ENCODE results near the gene NFKBIB. TPM values are rescaled to one million over a fixed set of nuclear protein-coding genes. Genes with fewer than 3 reads are reported as not detected.

Gene NFKBIB
- total and polyA plus RNA-seq, 2 donors (not counting 3 experiments of a cell fraction or from before 2014, with no cell fraction given): 25.0 to 30.8 TPM

DNA sequence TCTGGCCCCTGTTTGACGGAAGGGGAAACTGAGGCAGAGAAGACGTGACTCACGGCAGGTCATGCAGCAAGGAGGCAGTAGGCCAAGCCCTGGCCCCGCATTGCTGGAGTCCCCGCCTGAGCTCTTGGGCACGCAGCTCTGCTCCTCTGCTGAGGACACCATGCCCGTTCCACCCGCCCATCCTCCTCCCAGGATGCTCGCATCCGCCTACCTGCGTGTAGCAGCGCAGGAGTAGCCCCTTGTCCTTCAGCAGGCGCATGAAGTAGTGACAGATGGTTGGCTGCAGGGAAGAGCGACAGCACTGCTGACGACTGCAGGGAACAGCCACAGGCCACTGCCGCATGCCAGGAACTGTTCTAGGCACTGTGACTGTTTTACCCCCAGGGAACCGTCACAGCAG, 10.9 kb upstream of the NFKBIB start:
- dilution Hi-C loops (cut with MboI; ENCODE audit: extremely low pct_ligation_motif_present, low sequenced_read_pairs): no loop called here
- FAIRE-seq: no peak

GRCh38 chr19:38889803-38890202, 10.0 kb upstream of the NFKBIB start:
- DNase-seq (ENCODE audit: low read depth, low spot score): no peak
- Histone ChIP-seq H3K27me3 (ENCODE audit: control insufficient read depth in 2 of 2, insufficient read depth in 2 of 2, low read length in 2 of 2) (no peaks in the 10 kb centered on the region), H3K4me3 (replicated peaks in 1 of 3; ENCODE audit: insufficient read depth in 1 of 3, low read depth in 1 of 3, low read length in 3 of 3) (no peak overlapping the region), H4K20me1 (replicated peaks; ENCODE audit: control insufficient read depth, extremely low read depth, insufficient read depth, low read length) (no peaks in the 10 kb centered on the region), H3K9ac (replicated peaks; ENCODE audit: extremely low read depth, insufficient read depth, low read length) (no peak overlapping the region), H2AFZ (ENCODE audit: low read depth, low read length) (no peak overlapping the region), H3K4me2 (ENCODE audit: insufficient read depth, low read length) (no peak overlapping the region), H3K9me1 (replicated peaks; ENCODE audit: control insufficient read depth, extremely low read depth, insufficient read depth, low read length) (no peaks in the 10 kb centered on the region), H3K4me1 (ENCODE audit: control insufficient read depth, extremely low read depth, insufficient read depth, low read length) (no peaks in the 10 kb centered on the region), H3K9me3 (replicated peaks; ENCODE audit: control insufficient read depth, insufficient read depth, low read length) (no peaks in the 10 kb centered on the region), H3K79me2 (ENCODE audit: control insufficient read depth, insufficient read depth, low read length) (no peaks in the 10 kb centered on the region), H3K27ac (ENCODE audit: insufficient read depth, low read depth, low read length) (no peak overlapping the region), H3K36me3 (ENCODE audit: control insufficient read depth in 2 of 2, extremely low read depth in 1 of 2, insufficient read depth in 2 of 2, low read length in 2 of 2) (peaks cover 2 to 17% of the 10 kb centered on the region in 2 experiments)
- ChIA-PET POLR2A (no interaction called here), CTCF (interaction anchor here (1.4 kb wide), 1 partner anchor 128 kb away, joined by 3 read pairs; no protein-coding TSS in a partner anchor)
- dilution Hi-C loops (cut with MboI; ENCODE audit: extremely low pct_ligation_motif_present, low sequenced_read_pairs): no loop called here
- no TSS peak for BruUV-seq (replicated peaks)
- no peak for FAIRE-seq
- no peak for TF ChIP-seq EZH2 (IDR thresholded peaks at IDR 0.05; ENCODE audit: borderline replicate concordance, low read depth, low read length, severe bottlenecking)
- no peak for TF ChIP-seq FOS (IDR thresholded peaks at IDR 0.05; ENCODE audit: borderline replicate concordance, insufficient read depth, low read length)
- no peak for TF ChIP-seq GATA2 (IDR thresholded peaks at IDR 0.05; ENCODE audit: insufficient read depth, insufficient read length, low read depth, low read length)
- TF ChIP-seq, protein P1, sequence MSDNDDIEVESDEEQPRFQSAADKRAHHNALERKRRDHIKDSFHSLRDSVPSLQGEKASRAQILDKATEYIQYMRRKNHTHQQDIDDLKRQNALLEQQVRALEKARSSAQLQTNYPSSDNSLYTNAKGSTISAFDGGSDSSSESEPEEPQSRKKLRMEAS (IDR thresholded peaks at IDR 0.05; ENCODE audit: insufficient read depth, insufficient read length): no peak
- TF ChIP-seq CTCF (IDR thresholded peaks at IDR 0.05; ENCODE audit: extremely low read depth in 1 of 2, insufficient read depth in 1 of 2, low read depth in 1 of 2, low read length in 2 of 2): no peak
- no peak for TF ChIP-seq JUN (IDR thresholded peaks at IDR 0.05; ENCODE audit: borderline replicate concordance, insufficient read depth, insufficient read length, low read depth)
- TF ChIP-seq POLR2A (IDR thresholded peaks at IDR 0.05; ENCODE audit: low read depth, low read length): no peak
- TF ChIP-seq MYC (IDR thresholded peaks at IDR 0.05; ENCODE audit: low read depth, low read length): no peak
- TF ChIP-seq POLR2AphosphoS5 (IDR thresholded peaks at IDR 0.05; ENCODE audit: insufficient read depth, low read depth, low read length): no peak
- intact Hi-C loops (cut with micrococcal nuclease): no loop called here

More for the DNA sequence above, 10.9 kb upstream of the NFKBIB start:
- CTCF ChIA-PET: interaction anchor here (1.4 to 4.2 kb wide), 4 partner anchors 11 to 127 kb away, joined by 3 to 29 read pairs (median 18); partner anchors contain the start of gene RINL
- no peak overlapping the region for H3K27ac ChIP-seq (ENCODE audit: insufficient read depth, low read depth, low read length)
- H3K9ac ChIP-seq (replicated peaks; ENCODE audit: extremely low read depth, insufficient read depth, low read length): no peak overlapping the region
- DNase-seq (ENCODE audit: low read depth, low spot score): no peak
- peaks cover 2 to 17% of the 10 kb centered on the region in 2 experiments for H3K36me3 ChIP-seq (ENCODE audit: control insufficient read depth in 2 of 2, extremely low read depth in 1 of 2, insufficient read depth in 2 of 2, low read length in 2 of 2)
- no peaks in the 10 kb centered on the region for H3K27me3 ChIP-seq (ENCODE audit: control insufficient read depth in 2 of 2, insufficient read depth in 2 of 2, low read length in 2 of 2)
- TF ChIP-seq CTCF (IDR thresholded peaks at IDR 0.05; ENCODE audit: extremely low read depth in 1 of 2, insufficient read depth in 1 of 2, low read depth in 1 of 2, low read length in 2 of 2): no peak
- BruUV-seq (replicated peaks): no TSS peak
- no peak overlapping the region for H3K4me3 ChIP-seq (replicated peaks in 1 of 3; ENCODE audit: insufficient read depth in 1 of 3, low read depth in 1 of 3, low read length in 3 of 3)
- H3K4me1 ChIP-seq (ENCODE audit: control insufficient read depth, extremely low read depth, insufficient read depth, low read length): no peaks in the 10 kb centered on the region
- POLR2A ChIA-PET: no interaction called here
- H4K20me1 ChIP-seq (replicated peaks; ENCODE audit: control insufficient read depth, extremely low read depth, insufficient read depth, low read length): no peaks in the 10 kb centered on the region
- H3K9me1 ChIP-seq (replicated peaks; ENCODE audit: control insufficient read depth, extremely low read depth, insufficient read depth, low read length): no peaks in the 10 kb centered on the region
- H3K79me2 ChIP-seq (ENCODE audit: control insufficient read depth, insufficient read depth, low read length): no peaks in the 10 kb centered on the region
- no peak overlapping the region for H3K4me2 ChIP-seq (ENCODE audit: insufficient read depth, low read length)
- H3K9me3 ChIP-seq (replicated peaks; ENCODE audit: control insufficient read depth, insufficient read depth, low read length): no peaks in the 10 kb centered on the region
- intact Hi-C loops (cut with micrococcal nuclease): no loop called here
- H2AFZ ChIP-seq (ENCODE audit: low read depth, low read length): no peak overlapping the region

All from endothelial cell of umbilical vein (primary cell).